HepG2 (cell line): Measurements from ENCODE around the gene SLC4A7. TPM values are rescaled to one million over a fixed set of nuclear protein-coding genes. Genes with fewer than 3 reads are reported as not detected.

Experiments used
- ATAC-seq: fragments of 200-7000 bp; cut with Tn5 transposase; 3 replicates; pipeline ENCODE4 v1.9.1; 2020; ENCODE audit warnings: mild to moderate bottlenecking, moderate library complexity
- BruUV-seq: library from RNA; stranded (reverse); fragments of 400-500 nt; replicated peaks from 2 replicates; lab custom pipeline; 2021; lab: Mats Ljungman, UMichigan
- CTCF ChIA-PET: fragments of 300-600 bp; formaldehyde crosslinking; extraction: SDS; loops from one replicate; lab custom pipeline; 2021; ENCODE audit warnings: low total read pairs, inconsistent platforms, low intra/inter-chr PET ratio; lab: Yijun Ruan, JAX
- POLR2A ChIA-PET: fragments of 350-600 bp; sonication (Branson Sonifier 250); formaldehyde crosslinking; loops from one replicate; lab custom pipeline; 2020; ENCODE audit warnings: antibody characterized with exemption, inconsistent platforms; lab: Yijun Ruan, JAX
- DNase-seq: peaks from one replicate; pipeline ENCODE4 v3.0.0-alpha.2; 2015; ENCODE audit warnings: low spot score
- FAIRE-seq: peaks from 3 replicates; lab custom pipeline; 2011; peaks lifted over from hg19 to GRCh38; lab: Jason Lieb, UNC
- H2AFZ ChIP-seq: one replicate; pipeline ENCODE4 v1.6.1; 2011; ENCODE audit warnings: low read length, inconsistent platforms
- H3K27ac ChIP-seq: fragments of 300-600 bp; 3 replicates; pipeline ENCODE4 v1.8.0; 2011; ENCODE audit warnings: mixed run types, mild to moderate bottlenecking, mixed read lengths, low read length, inconsistent platforms; ENCODE audit not compliant: insufficient read depth; ENCODE audit errors: extremely low read length
- H3K27me3 ChIP-seq, 2 experiments: fragments of 200-600 bp in 1 of 2; 2 replicates in 1 of 2; 3 replicates in 1 of 2; pipeline versions ENCODE4 v1.6.0 to v1.8.0; 2011; ENCODE audit warnings: low read length in 2 of 2, mild to moderate bottlenecking in 2 of 2, moderate library complexity in 2 of 2, inconsistent platforms in 1 of 2; ENCODE audit not compliant: insufficient read depth in 2 of 2, control insufficient read depth in 1 of 2
- H3K36me3 ChIP-seq, 2 experiments: fragments of 200-600 bp in 1 of 2; replicated peaks in 1 of 2; 2 replicates in 1 of 2; 3 replicates in 1 of 2; pipeline versions ENCODE4 v1.5.1 to v1.8.0; 2011; ENCODE audit warnings: low read length in 2 of 2, inconsistent platforms in 1 of 2; ENCODE audit not compliant: insufficient read depth in 2 of 2, control insufficient read depth in 1 of 2
- H3K4me1 ChIP-seq: 2 replicates; pipeline ENCODE4 v1.5.1; 2012; ENCODE audit warnings: low read length, inconsistent platforms; ENCODE audit not compliant: insufficient read depth
- H3K4me2 ChIP-seq: 2 replicates; pipeline ENCODE4 v1.6.0; 2011; ENCODE audit warnings: low read depth, low read length, inconsistent platforms
- H3K4me3 ChIP-seq, 3 experiments: fragments of 200-600 bp in 1 of 3; sonication (generic), shearing (Covaris generic) in 1 of 3; replicated peaks in 1 of 3; 2 replicates each; pipeline ENCODE4 v1.5.1; 2011 to 2016; ENCODE audit warnings: low read length in 3 of 3, inconsistent platforms in 2 of 3, low read depth in 2 of 3, mild to moderate bottlenecking in 2 of 3, control low read depth in 1 of 3, mixed read lengths in 1 of 3; ENCODE audit not compliant: insufficient read depth in 1 of 3
- H3K79me2 ChIP-seq: one replicate; pipeline ENCODE4 v1.6.1; 2011; ENCODE audit warnings: low read length, inconsistent platforms; ENCODE audit not compliant: insufficient read depth
- H3K9ac ChIP-seq: 2 replicates; pipeline ENCODE4 v1.6.0; 2011; ENCODE audit warnings: mild to moderate bottlenecking, low read depth, low read length, inconsistent platforms; ENCODE audit not compliant: insufficient read depth
- H3K9me3 ChIP-seq: 2 replicates; pipeline ENCODE4 v1.5.1; 2012; ENCODE audit warnings: mild to moderate bottlenecking, low read length
- H4K20me1 ChIP-seq: 2 replicates; pipeline ENCODE4 v1.6.0; 2011; ENCODE audit warnings: inconsistent platforms, mild to moderate bottlenecking, low read length, moderate library complexity; ENCODE audit not compliant: insufficient read depth
- ATRX ChIP-seq: sonication (generic); formaldehyde crosslinking; IDR thresholded peaks from 2 replicates; pipeline ENCODE4 v1.4.0; 2020; ENCODE audit warnings: missing genetic modification reagents, borderline replicate concordance
- CENPT ChIP-seq: sonication (generic); formaldehyde crosslinking; IDR thresholded peaks from 2 replicates; pipeline ENCODE4 v1.8.0; 2022; ENCODE audit warnings: low read depth, mild to moderate bottlenecking, moderate library complexity, missing genetic modification reagents
- CENPX ChIP-seq: sonication (generic); formaldehyde crosslinking; IDR thresholded peaks from 2 replicates; pipeline ENCODE4 v1.9.0; 2021; ENCODE audit warnings: mild to moderate bottlenecking, missing genetic modification reagents, moderate library complexity
- DMAP1 ChIP-seq: IDR thresholded peaks from 2 replicates; pipeline ENCODE4 v1.6.1; 2016
- EEA1 ChIP-seq: sonication (generic); formaldehyde crosslinking; IDR thresholded peaks from 2 replicates; pipeline ENCODE4 v1.5.1; 2020; ENCODE audit warnings: mild to moderate bottlenecking, missing genetic modification reagents, borderline replicate concordance
- FIP1L1 ChIP-seq: fragments of 200-400 bp; formaldehyde crosslinking; IDR thresholded peaks from 2 replicates; pipeline ENCODE4 v1.6.1; 2018; ENCODE audit warnings: low read depth, mild to moderate bottlenecking, low read length, moderate library complexity, borderline replicate concordance; ENCODE audit not compliant: insufficient read depth
- GATAD1 ChIP-seq: IDR thresholded peaks from 2 replicates; pipeline ENCODE4 v1.6.1; 2016; ENCODE audit warnings: missing genetic modification reagents, missing compliant biosample characterization
- HNRNPLL ChIP-seq: fragments of 200-400 bp; formaldehyde crosslinking; IDR thresholded peaks from 2 replicates; pipeline ENCODE4 v1.6.1; 2017; ENCODE audit warnings: mild to moderate bottlenecking, low read depth, low read length; ENCODE audit not compliant: poor library complexity, severe bottlenecking
- KLF12 ChIP-seq: sonication (generic); formaldehyde crosslinking; IDR thresholded peaks from 2 replicates; pipeline ENCODE4 v1.4.0; 2020; ENCODE audit warnings: missing genetic modification reagents, borderline replicate concordance
- MIER2 ChIP-seq: IDR thresholded peaks from 2 replicates; pipeline ENCODE4 v1.6.1; 2016; ENCODE audit warnings: missing biosample characterization, missing genetic modification reagents
- PATZ1 ChIP-seq: sonication (generic); formaldehyde crosslinking; IDR thresholded peaks from 2 replicates; pipeline ENCODE4 v1.4.0; 2020; ENCODE audit warnings: missing genetic modification reagents
- PHF21A ChIP-seq: sonication (generic); formaldehyde crosslinking; IDR thresholded peaks from 2 replicates; pipeline ENCODE4 v1.5.0; 2020; ENCODE audit warnings: mild to moderate bottlenecking, missing genetic modification reagents
- POGZ ChIP-seq: sonication (generic); formaldehyde crosslinking; IDR thresholded peaks from 2 replicates; pipeline ENCODE4 v1.4.0; 2020; ENCODE audit warnings: mild to moderate bottlenecking, missing genetic modification reagents
- SKI ChIP-seq: fragments of 450-650 bp; IDR thresholded peaks from one replicate; pipeline ENCODE4 v1.6.1; 2018; ENCODE audit warnings: mild to moderate bottlenecking; ENCODE audit not compliant: partially characterized antibody
- SUZ12 ChIP-seq: fragments of 150-350 bp; IDR thresholded peaks from 2 replicates; pipeline ENCODE4 v1.6.1; 2014; ENCODE audit warnings: low read depth, low read length
- ZNF160 ChIP-seq: sonication (generic); formaldehyde crosslinking; IDR thresholded peaks from 2 replicates; pipeline ENCODE4 v1.8.0; 2022; ENCODE audit warnings: mild to moderate bottlenecking, inconsistent platforms, missing genetic modification reagents
- ZNF230 ChIP-seq: sonication (generic); formaldehyde crosslinking; IDR thresholded peaks from 2 replicates; pipeline ENCODE4 v1.4.0; 2020; ENCODE audit warnings: mild to moderate bottlenecking, missing genetic modification reagents
- ZNF292 ChIP-seq: sonication (generic); formaldehyde crosslinking; IDR thresholded peaks from 2 replicates; pipeline ENCODE4 v1.8.1; 2022; ENCODE audit warnings: mild to moderate bottlenecking, low read depth, missing genetic modification reagents, borderline replicate concordance
- ZNF354B ChIP-seq: sonication (generic); formaldehyde crosslinking; IDR thresholded peaks from 2 replicates; pipeline ENCODE4 v1.8.0; 2022; ENCODE audit warnings: mild to moderate bottlenecking, missing genetic modification reagents
- ZNF547 ChIP-seq: sonication (generic); formaldehyde crosslinking; IDR thresholded peaks from 2 replicates; pipeline ENCODE4 v1.5.1; 2020; ENCODE audit warnings: mild to moderate bottlenecking, missing genetic modification reagents
- ZNF891 ChIP-seq: sonication (generic); formaldehyde crosslinking; IDR thresholded peaks from 2 replicates; pipeline ENCODE4 v1.5.0; 2020; ENCODE audit warnings: mild to moderate bottlenecking, missing genetic modification reagents
- WGBS: methylation state at CpG from one replicate; pipeline ENCODE4 v1.1.6; 2017; ENCODE audit warnings: low lambda C conversion rate; 5-methylcytosine and 5-hydroxymethylcytosine counted together
- in situ Hi-C: cut with HindIII; loops from 2 replicates; pipeline ENCODE4 v1.10.0; 2017; ENCODE audit warnings: low pct_unique_long_range_greater_than_20kb; ENCODE audit not compliant: extremely low pct_ligation_motif_present
- intact Hi-C: fragments of 100-400 bp; cut with micrococcal nuclease; formaldehyde crosslinking; loops from one replicate; pipeline ENCODE4 v1.10.0; 2022; ENCODE audit not compliant: unreplicated experiment
- polyA plus RNA-seq, 8 experiments: library from polyadenylated mRNA; depleted of rRNA in 3 of 8; stranded (reverse) in 7 of 8; unstranded in 1 of 8; fragments of >200 nt; fragmentation: Illumina TruSeq in 4 of 8; extraction: Trizol in 4 of 8; gene quantifications; 2 replicates each; pipeline versions ENCODE4 v1.2.1 to v1.2.3, GENCODE V29; 2011 to 2016; ENCODE audit warnings: low read depth in 4 of 8, missing spikeins in 1 of 8, mixed read lengths in 1 of 8; ENCODE audit not compliant: insufficient read depth in 1 of 8
- total RNA-seq, 5 experiments: library from RNA; depleted of rRNA; stranded (reverse); fragments of >200 nt; fragmentation: Illumina TruSeq; extraction: Trizol; gene quantifications; 2 replicates each; pipeline ENCODE4 v1.2.3, GENCODE V29; 2016; ENCODE audit warnings: low read depth in 1 of 5
- TF ChIP-seq, protein P1 (sequence below): sonication (generic); formaldehyde crosslinking; IDR thresholded peaks from 2 replicates; pipeline ENCODE4 v1.9.0; 2021; ENCODE audit warnings: missing genetic modification reagents, borderline replicate concordance

Gene SLC4A7
- total and polyA plus RNA-seq, 2 of the 13 experiments (the other 11 are each of a cell fraction or from before 2014, with no cell fraction given), result 16.4 to 43.8 TPM

DNA sequence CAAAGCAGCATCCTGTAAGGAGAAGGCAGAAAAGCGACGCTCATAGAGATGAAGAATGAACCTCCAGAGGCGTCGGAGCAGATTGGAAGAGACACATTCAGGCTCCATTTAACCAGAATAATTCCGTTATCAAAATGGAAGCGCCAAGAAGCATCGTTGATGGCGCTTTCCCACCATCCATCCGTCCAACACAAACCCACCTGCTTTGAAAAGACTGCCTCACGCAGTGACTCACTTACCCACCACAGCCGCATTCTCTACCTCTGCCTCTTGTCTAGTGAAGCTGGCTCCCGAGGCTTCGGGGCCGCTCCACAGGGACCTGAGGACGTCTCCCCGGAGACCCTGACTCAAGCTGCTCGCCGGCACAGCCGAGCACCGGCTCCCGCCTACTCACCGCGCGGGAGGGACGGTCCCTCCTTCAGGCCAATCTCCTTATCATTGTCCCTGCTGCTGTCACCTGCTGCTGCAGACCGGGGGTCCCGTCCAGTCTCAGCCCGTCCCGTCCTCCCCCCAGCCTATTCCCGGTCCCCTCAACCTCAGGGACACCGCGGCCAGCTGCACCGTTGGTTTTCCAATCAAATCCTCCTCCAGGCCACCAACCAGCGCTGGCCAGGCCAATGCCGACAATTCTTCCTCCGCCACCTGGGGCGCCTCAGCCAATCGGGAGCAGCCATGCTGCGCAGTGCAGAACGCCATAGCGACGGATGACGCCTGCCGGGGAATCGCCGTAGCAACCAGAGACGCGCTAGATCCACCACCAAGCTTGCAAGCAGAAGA is 115.2 kb downstream of the SLC4A7 start, which contains the start of gene NEK10:
TSS of gene NEK10 (minus strand) at position 553 of the 777 bp plus-strand sequence. CDS start 16,501 bp downstream, outside the sequence.
- Histone ChIP-seq H2AFZ (peak within 1 kb of the TSS; percentile 37), H3K27me3 (no peaks in the 10 kb centered on the region), H3K79me2 (peaks cover 4% of the 10 kb centered on the region), H3K9ac (peak within 1 kb of the TSS; percentile 70), H4K20me1 (no peaks in the 10 kb centered on the region), H3K4me1 (peaks cover 53% of the 10 kb centered on the region), H3K9me3 (no peaks in the 10 kb centered on the region), H3K4me2 (peak within 1 kb of the TSS; percentile 83), H3K4me3 (peak within 1 kb of the TSS; percentile 89 to 94 (median 90)), H3K36me3 (no peaks in the 10 kb centered on the region), H3K27ac (peak within 1 kb of the TSS; percentile 40)
- POLR2A ChIA-PET, result interaction anchor here (0.8 to 1.2 kb wide), 2 partner anchors 9 to 11 kb away, joined by 3 to 11 read pairs; no protein-coding TSS in a partner anchor
- in situ Hi-C loops, result no loop called here
- peak; percentile 88 for DNase-seq
- CTCF ChIA-PET, result no interaction called here
- ATAC-seq, result peak; percentile 96
- peak; percentile 21 for FAIRE-seq
- intact Hi-C loops, result no loop called here
- WGBS, result 8% methylated on average over 31 of the region's 48 CpGs
- BruUV-seq, result no TSS peak
- TF ChIP-seq, protein P1, sequence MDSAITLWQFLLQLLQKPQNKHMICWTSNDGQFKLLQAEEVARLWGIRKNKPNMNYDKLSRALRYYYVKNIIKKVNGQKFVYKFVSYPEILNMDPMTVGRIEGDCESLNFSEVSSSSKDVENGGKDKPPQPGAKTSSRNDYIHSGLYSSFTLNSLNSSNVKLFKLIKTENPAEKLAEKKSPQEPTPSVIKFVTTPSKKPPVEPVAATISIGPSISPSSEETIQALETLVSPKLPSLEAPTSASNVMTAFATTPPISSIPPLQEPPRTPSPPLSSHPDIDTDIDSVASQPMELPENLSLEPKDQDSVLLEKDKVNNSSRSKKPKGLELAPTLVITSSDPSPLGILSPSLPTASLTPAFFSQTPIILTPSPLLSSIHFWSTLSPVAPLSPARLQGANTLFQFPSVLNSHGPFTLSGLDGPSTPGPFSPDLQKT (CRISPR knock-in tag), result no peak
- TF ChIP-seq ZNF547 (CRISPR knock-in tag), result peak; percentile 48; the same call in 1 of the 2 replicates
- no peak for TF ChIP-seq ZNF160 (CRISPR knock-in tag)
- TF ChIP-seq SKI, result peak; percentile 92
- peak; percentile 88 for TF ChIP-seq GATAD1 (CRISPR knock-in tag)
- TF ChIP-seq ZNF292 (CRISPR knock-in tag), result peak; percentile 15; the same call in 1 of the 2 replicates
- TF ChIP-seq CENPT (CRISPR knock-in tag), result no peak
- no peak for TF ChIP-seq PHF21A (CRISPR knock-in tag)
- no peak for TF ChIP-seq ATRX (CRISPR knock-in tag)
- peak; percentile 92 for TF ChIP-seq POGZ (CRISPR knock-in tag)
- peak; percentile 62 for TF ChIP-seq HNRNPLL
- TF ChIP-seq ZNF230 (CRISPR knock-in tag), result no peak
- 0 out of 2 replicates have a peak, but pooled peaks have one; percentile 31 for TF ChIP-seq KLF12 (CRISPR knock-in tag)
- TF ChIP-seq SUZ12, result no peak
- TF ChIP-seq MIER2 (CRISPR knock-in tag), result no peak
- no peak for TF ChIP-seq CENPX
- TF ChIP-seq ZNF354B, result no peak
- no peak for TF ChIP-seq DMAP1 (CRISPR knock-in tag)
- TF ChIP-seq EEA1 (CRISPR knock-in tag), result no peak
- TF ChIP-seq ZNF891 (CRISPR knock-in tag), result 0 out of 2 replicates have a peak, but pooled peaks have one; percentile 51
- TF ChIP-seq FIP1L1, result no peak
- peak; percentile 72 for TF ChIP-seq PATZ1 (CRISPR knock-in tag)
